T-helper 22 cell (primary cell): ENCODE measurements around the gene SLCO2B1.
A peak's percentile ranks its signal among the peaks of the same experiment; 100 is the strongest.

ENCODE experiments used
- DNase-seq: peaks from one replicate; pipeline ENCODE4 v3.0.0-alpha.2; 2020; ENCODE audit warnings: low read depth

Gene SLCO2B1

GRCh38 chr11:75223954-75224643 is 73.2 kb downstream of the SLCO2B1 start:
- no peak for DNase-seq

GRCh38 chr11:75225794-75226193 is 74.9 kb downstream of the SLCO2B1 start:
- no peak for DNase-seq

GRCh38 chr11:75229466-75229865 is 78.6 kb downstream of the SLCO2B1 start:
- no peak for DNase-seq

GRCh38 chr11:75230621-75231020 is 79.7 kb downstream of the SLCO2B1 start:
- no peak for DNase-seq

DNA sequence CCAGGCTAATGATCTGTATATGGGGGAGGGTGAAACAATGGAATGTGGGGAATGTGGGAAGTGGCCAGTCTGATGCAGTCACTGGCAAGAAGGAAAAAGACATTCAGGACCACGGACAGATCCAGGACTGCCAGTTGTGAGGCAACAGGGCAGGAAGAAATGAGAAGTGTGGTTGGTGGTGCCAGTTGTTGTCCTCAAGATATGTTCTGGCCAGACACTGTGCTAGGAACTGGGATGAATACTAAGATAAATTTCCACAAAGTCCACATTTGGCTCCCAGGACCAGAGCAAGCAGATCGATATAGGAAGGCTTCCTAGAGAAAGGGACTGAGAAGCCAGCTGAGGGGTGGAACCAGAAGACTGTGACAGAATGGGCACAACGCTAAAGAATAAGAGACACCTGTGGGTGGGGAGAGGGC is 82.9 kb downstream of the SLCO2B1 start:
- no peak for DNase-seq

- no peak for DNase-seq
Observed at GRCh38 chr11:75236062-75236461, 85.2 kb downstream of the SLCO2B1 start.

DNA sequence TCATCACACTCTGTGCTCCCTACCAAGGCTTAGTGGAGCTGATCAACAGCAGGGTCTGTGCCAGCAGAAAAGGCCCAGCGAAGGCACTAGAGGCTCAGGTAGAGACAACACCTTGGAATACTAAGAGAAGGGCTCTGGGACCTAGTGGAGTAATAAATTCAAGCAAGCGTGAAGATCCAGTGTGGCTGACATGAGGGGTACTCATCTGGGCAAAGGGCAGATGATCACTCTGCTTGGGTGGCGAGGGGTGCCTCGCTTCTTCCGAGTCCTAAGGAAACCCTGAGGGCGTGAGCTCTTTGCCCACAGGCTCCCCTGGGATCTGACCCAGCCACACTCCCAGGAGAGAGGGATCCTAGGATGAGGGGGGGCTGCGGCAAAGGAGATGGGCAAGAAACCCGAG is 86.1 kb downstream of the SLCO2B1 start:
- no peak for DNase-seq

GRCh38 chr11:75238595-75239440 is 87.9 kb downstream of the SLCO2B1 start:
- DNase-seq, result no peak

DNA sequence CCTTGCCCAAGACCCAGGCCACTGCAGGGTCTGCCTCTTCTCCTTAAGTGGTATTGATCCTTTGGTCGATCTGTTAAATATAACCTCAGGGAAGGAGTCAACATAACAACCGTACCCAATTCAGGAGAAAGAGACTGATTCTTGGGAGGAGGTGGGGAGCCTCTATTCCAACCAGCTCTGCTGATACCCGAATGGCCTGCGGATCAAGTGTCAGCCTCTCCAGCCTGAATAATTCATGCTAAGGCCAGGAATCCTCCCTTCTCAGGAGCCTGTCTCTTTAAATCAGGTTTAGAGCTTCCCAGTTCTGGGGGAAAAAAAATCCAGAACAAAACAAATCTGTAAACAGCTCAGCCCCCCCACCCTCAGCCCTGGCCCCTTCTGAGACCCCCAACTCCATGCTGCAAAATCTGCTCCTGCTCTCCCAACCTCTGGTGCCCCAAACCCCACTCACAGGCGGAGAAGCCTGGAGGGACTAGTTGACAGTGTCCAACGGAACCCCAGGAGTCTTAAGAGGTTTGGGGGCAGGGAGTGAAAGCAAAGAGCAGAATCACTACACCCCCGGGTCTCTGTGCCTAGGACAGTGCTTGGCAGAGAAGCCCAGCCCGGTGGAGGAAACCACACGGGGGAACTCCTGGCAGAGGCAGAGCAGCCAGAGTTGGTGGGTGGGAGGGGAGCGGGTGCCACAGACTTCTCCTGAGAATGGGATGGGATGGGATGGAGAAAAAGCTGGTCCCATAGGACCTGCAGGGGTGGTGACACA is 88.8 kb downstream of the SLCO2B1 start:
- DNase-seq, result no peak

GRCh38 chr11:75240311-75241035 is 89.6 kb downstream of the SLCO2B1 start, which contains the start of gene TPBGL:
Gene TPBGL, plus strand, starts transcription at chr11:75240774. Its CDS starts 276 bp downstream, at chr11:75241050.
- no peak for DNase-seq

GRCh38 chr11:75241036-75241905 is 90.4 kb downstream of the SLCO2B1 start:
- DNase-seq, result peak; percentile 62

DNA sequence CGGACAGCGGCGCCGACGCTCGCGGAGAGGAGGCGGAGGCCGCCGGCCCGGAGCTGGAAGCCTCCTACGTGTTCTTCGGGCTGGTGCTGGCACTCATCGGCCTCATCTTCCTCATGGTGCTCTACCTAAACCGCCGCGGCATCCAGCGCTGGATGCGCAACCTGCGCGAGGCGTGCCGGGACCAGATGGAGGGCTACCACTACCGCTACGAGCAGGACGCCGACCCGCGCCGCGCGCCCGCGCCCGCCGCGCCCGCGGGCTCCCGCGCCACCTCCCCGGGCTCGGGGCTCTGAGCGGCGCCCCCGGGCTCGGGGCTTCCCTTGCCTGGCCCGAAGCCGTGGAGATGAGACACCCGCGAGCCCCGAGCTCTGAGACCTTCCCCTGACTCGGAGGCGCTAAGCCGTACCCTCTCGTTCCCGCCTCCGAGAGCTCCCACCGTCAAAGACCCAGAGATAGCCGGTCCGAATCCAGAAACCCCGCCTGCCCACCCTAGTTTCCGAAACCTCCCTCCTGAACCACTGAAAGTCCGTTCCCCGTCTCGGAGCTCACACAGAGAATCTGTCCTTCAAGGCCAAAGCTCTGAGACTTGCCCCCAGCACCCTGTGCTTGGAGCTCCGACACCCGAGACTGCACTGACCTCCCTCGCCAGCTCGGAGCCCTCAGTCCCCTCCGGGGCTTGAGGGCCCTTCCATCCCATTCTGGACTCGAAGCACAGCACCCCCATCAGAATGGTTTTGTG is 91.2 kb downstream of the SLCO2B1 start:
- no peak for DNase-seq

- no peak for DNase-seq
Observed at GRCh38 chr11:75242722-75243600, 92.1 kb downstream of the SLCO2B1 start.

- DNase-seq, result no peak
Observed at GRCh38 chr11:75244052-75244814, 93.3 kb downstream of the SLCO2B1 start.

- DNase-seq, result no peak
Observed at GRCh38 chr11:75245356-75246005, 94.6 kb downstream of the SLCO2B1 start.

- DNase-seq, result no peak
Observed at GRCh38 chr11:75246006-75246670, 95.2 kb downstream of the SLCO2B1 start.

DNA sequence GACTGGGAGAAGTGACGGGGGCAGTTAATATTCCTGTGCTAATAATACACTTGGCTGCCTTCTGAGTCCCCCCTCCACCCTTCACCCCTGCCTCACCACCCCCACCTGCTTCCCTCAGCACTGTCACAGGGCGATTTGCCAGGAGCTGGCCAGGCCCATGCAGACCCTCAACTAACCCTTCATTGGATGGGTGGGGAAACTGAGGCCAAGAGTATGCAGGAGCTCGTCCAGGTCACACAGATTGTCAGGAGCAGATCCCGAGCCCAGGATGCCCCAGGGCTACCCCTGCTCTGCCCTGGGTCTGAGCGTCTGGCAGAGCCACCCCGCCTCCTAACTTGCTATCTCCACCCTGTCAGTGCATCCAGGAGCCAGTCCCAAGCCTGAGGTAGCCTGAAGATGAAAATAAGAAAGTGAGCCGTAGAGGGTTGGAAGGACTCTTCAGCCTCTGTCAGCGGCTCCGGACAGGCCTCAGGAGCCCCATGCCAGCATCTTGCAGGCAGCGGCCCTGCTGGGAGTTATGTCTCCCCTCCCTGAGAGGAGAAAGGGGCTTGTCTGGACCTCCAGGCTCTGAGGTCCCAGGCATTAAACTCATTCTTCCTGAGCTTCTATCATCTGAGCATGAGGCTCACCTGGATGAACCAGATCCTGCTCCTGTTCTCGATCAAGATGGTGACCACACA is 95.9 kb downstream of the SLCO2B1 start:
- no peak for DNase-seq
